ELR (cell line): ENCODE data around the gene KRTAP4-9.
"Not testable (repeated sequence)": the region's sequence is repeated elsewhere in the genome, so short reads cannot be mapped to it uniquely, and the experiment has no call there.

ENCODE experiments used
- DNase-seq: peaks from one replicate; pipeline ENCODE4 v3.0.0-alpha.2; 2015; ENCODE audit warnings: low read depth

The KRTAP4-9 gene

DNA sequence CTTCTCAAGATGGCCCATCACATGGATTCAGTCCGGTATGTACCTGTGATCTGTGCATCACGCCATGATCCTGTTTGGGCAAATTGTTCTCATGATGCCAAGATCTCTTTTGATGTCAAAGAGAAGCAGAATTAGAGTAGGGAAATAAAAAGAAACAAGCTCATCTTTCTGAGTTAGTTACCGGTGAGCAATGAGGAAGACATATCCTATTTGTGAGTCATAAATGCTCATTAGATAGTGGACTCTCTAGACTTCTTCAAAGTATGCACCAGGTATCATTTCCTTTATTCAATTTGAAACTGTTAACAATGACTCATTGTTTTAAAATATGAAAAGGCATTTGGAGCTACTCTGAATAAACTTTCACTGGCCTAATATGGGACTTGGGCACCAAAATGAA, 26.8 kb downstream of the KRTAP4-9 start:
- DNase-seq, result peak; percentile 88

DNA sequence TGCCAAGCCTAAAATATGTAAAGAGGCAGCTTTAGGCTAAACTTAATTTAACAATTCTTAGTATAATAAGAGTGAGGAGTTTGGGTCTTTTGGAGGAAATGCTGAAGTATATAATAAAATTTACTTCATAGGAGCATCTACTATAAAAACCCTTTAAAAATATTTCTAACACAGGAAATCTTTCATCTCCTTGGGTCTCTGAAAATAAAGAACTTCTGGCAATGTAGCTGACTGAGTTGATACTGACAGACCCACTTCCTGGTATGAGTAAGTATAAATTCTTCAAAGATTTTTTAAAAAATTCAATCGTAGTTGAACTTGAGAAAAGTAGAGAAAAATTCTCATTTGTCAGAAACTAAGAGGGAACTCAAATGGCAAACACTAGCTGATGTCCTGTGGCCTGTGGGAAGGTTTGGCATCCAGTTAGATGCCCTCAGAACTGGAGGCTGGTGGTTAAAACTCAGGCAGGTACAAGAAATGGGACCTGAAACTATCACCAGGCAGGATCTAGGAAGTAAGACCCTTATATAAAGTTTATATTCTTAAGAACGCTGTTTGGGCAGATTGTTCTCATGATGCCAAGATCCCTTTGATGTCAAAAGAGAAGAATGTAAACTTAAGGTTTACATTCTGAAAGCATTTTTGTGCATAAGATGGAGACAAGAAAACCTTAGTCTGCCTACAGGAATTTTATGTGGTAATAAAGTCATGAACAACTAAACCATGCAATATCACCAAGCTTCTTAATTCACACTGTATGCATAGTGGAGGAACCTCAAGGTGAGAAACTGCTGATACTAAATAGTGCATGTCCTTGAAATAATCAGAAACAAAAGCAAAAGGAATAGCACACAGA, 28.9 kb downstream of the KRTAP4-9 start:
- peak; percentile 38 for DNase-seq

DNA sequence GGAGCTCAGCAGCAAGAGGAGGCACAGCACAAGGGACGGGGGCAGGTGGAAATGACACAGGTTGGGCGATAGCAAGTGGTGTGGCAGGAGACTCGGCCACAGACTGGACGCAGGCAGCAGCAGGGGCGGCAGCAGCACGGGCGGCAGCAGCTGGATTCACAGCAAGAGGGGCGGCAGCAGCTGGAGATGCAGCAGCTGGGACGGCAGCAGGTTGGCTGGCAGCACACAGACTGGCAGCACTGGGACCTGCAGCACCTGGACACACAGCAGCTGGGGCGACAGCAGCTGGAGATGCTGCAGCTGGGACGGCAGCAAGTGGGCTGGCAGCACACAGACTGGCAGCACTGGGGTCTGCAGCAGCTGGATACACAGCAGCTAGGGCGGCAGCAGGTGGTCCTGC, 34.7 kb downstream of the KRTAP4-9 start:
- DNase-seq, result not testable (repeated sequence)

DNA sequence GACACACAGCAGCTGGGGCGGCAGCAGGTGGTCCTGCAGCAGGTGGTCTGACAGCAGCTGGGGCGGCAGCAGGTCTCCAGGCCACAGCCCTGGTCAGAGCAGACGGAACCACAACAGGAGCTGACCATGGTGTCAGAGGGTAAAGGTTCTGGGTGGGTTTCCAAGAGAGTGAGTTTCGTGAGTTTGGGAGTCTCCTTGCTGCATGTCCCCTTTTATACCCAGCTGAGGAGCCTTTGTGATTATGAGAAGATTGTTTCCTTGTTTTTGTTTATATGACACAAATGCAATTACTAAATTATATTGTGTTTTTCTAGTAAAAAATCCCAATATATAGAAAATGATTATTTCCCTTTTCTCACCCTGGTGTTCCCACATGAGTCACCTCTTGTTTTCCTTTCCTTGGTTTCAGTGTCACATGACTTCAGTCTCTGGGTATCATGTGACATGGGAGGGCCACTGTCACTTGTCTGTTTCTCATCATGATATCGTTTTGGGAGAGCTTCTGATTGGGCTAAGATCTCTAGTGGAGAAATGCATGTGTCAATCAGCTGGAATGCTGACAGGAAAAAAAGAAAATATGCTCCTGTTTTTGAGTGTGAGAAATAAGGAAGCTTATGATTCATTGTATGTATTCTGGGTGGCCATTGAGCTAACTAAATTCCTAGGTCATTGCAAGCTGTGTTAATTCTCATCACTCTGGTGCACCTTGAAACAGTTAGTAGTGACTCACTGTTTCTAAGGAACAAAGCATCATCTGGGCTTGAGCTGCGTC, 35.4 kb downstream of the KRTAP4-9 start, which contains the start of gene KRTAP4-6:
Gene KRTAP4-6 (minus strand): TSS at position 185 of the 772 bp plus-strand sequence. CDS start 57 bp downstream, at position 128.
- peak; percentile 92 for DNase-seq

DNA sequence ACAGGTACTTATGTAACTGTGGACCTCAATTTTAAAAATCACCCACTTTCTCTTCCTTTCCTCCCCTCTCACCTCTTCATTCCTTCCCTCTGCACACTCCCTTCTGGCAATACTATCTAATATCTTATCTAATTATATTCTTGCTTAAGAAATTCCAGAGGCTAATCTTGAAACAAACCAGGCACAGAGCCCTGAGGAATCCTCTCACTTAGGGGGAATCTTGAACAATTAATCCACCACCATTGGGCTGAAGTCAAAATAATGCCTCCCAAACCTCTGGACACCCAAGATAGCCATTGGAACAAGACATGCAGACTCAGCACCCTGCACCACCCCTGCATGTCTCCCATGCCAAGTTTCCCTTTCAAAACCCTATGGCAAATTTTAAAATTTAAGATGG, 36.2 kb downstream of the KRTAP4-9 start:
- no peak for DNase-seq

DNA sequence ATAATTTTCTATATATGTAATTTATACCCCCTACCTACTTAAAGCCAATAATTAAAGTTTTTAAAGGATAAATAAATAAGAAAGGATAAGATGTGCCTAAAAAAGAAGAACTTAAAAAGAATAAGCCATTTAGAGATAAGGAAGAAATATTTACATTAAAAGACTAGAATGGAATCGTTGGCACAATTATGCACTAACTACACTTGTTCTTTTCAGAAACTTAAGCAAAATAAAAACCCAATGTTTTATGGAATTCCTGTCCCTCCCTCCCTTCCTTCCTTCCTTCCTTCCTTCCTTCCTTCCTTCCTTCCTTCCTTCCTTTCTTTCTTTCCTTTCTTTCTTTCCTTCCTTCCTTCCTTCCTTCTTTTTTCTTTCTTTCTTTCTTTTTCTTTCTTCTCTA, 39.7 kb downstream of the KRTAP4-9 start:
- DNase-seq, result no peak

DNA sequence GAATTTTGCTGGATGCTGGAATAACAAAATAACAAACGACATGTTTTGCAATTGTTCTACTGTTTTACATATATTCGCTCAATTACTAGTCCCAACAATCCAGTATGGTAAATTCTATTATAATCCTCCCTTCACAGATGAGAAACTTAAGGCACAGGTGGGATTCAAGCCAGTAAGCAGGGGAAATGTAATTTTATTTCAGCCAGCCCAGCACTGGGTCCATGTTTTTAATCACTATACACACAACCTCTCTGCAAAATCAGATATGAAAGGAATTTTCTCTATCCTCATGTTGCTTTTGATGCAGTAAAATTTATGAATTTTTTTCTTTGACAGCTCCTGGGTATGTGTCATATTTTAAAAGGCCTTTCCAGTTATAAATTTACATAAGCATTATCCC, 40.1 kb downstream of the KRTAP4-9 start:
- no peak for DNase-seq

DNA sequence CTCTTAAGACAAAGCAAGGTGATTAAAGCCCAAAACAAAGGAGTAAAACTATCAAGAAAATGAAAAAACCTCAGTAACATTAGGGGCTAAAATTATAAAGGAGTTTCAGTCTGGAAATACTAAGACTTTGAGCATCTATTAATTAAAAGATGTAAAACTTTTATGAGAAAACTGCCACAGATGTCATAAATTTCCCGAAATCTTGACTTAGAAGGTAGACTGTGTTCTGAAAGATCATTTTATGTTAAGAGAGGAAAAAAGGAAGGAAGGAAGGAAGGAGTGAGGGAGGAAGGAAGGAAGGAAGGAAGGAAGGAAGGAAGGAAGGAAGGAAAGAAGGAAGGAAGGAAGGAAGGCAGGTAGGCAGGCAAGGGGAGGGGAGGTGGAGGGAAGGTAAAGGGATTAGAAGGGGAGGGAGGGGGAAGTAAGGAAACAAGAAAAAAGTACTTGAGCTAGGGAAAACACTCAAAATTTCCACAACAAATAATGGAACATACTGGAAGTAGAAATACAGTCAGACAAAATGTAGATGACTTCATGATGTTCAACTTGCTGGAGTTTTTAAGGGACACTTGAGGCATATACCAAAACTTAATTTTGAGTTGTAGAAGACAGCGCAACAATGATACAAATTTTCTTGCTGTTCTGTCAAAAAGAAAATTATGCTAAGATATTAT, 42.5 kb downstream of the KRTAP4-9 start:
- DNase-seq, result no peak

DNA sequence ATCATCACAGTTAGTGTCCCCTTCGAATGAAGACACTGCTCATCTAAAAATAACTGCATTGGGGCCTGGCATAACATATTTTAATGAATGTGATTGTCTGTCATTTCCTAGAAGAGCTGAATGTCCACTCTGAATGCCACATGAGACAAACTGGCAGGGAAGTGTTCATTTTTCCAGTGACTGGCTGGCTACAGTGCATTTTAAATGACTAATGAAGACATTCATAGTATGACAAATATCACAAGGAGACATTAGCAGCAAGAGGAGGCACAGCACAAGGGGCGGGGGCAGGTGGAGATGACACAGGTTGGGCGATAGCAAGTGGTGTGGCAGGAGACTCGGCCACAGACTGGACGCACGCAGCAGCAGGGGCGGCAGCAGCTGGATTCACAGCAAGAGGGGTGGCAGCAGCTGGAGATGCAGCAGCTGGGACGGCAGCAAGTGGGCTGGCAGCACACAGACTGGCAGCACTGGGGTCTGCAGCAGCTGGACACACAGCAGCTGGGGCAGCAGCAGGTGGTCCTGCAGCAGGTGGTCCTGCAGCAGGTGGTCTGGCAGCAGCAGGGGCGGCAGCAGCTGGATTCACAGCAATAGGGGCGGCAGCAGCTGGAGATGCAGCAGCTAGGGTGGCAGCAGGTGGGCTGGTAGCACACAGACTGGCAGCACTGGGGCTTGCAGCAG, 43.9 kb downstream of the KRTAP4-9 start:
- DNase-seq, result not testable (repeated sequence)

DNA sequence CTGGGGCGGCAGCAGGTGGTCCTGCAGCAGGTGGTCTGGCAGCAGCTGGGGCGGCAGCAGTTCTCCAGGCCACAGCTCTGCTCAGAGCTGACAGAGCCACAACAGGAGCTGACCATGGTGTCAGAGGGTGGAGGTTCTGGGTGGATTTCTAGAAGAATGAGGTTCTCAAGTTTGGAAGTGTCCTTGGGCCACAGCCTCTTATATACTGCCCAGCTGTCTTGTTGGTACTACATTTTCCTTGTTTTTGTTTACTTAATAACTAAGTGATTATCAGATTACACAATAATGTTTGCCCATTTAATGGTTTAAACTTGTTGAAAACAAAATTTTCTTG, 44.4 kb downstream of the KRTAP4-9 start, which contains the start of gene KRTAP4-5:
Gene KRTAP4-5 (minus strand): TSS at position 174 of the 334 bp plus-strand sequence. CDS start 58 bp downstream, at position 116.
- DNase-seq, result no peak

DNA sequence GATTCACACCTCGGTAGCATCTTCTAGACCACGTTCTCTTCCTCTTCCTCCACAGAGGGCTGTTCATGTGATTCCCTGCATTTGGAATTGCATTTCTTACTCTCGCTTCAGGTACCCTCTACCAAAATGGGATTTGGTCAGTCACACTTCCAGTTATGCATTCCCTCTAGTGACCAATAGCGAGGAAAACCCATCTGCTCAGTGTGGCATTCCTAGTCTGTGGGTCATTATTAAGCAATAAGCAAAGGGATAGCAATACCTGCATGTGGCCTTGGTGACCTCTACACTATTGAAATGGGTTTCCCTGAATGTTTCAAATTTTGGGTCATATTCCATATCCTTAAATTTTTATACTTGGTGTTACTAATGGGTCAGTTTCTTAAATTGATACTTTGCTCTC, 44.8 kb downstream of the KRTAP4-9 start:
- DNase-seq, result no peak

DNA sequence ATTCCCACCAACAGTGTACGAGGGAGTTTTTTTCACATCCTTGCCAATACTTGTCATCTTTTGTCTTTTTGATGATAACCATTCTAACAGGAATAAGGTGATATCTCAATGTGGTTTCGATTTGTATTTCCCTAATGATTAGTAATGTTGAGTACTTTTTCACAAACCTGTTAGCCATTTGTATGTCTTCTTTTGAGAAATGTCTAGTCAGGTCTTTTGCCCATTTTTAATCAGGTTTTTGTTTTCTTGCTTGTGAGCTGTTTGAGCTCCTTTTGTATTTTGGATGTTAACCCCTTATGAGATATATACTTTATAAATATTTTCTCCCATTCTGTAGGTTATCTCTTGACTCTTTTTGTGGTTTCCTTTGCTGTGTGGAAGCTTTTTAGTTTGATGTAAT, 46.3 kb downstream of the KRTAP4-9 start:
- no peak for DNase-seq

DNA sequence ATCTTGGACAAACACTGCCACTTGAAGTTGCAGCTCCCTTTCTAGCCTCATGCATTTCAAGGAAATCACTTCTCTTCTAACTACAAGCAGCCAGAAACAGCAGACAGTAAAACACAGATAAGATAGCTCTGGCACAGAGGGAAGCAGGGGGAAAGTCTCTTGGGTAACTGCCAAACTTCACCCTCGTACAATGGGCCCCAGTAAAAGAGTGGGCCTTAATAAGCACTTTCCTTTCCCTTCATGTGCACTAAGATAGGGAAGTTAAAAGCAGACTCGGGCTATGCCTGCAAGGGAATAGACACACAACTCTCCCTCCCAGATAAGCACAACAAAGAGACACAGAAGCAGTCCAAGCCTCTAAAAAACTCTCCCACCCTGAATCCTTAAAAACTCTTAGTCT, 48.7 kb downstream of the KRTAP4-9 start:
- DNase-seq, result no peak
